ENCODE results near the gene UMODL1.

DNA sequence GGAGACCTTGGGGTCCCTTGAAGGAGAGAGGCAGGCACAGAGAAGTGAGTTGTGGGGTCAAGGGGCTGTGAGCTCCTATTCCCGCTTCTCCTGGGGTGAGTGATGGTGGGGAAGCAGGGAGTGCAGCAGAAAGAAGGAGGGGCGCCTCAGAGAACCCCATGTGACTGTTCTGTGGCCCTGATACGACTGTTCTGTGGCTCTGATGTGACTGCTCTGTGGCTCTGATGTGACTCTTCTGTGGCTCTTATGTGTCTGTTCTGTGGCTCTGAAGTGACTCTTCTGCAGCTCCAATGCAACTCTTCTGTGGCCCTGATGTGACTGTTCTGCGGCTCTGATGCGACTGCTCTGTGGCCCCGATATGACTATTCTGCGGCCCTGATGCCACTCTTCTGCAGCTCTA lies 29.9 kb upstream of the UMODL1 start:
- TF ChIP-seq, protein P1, sequence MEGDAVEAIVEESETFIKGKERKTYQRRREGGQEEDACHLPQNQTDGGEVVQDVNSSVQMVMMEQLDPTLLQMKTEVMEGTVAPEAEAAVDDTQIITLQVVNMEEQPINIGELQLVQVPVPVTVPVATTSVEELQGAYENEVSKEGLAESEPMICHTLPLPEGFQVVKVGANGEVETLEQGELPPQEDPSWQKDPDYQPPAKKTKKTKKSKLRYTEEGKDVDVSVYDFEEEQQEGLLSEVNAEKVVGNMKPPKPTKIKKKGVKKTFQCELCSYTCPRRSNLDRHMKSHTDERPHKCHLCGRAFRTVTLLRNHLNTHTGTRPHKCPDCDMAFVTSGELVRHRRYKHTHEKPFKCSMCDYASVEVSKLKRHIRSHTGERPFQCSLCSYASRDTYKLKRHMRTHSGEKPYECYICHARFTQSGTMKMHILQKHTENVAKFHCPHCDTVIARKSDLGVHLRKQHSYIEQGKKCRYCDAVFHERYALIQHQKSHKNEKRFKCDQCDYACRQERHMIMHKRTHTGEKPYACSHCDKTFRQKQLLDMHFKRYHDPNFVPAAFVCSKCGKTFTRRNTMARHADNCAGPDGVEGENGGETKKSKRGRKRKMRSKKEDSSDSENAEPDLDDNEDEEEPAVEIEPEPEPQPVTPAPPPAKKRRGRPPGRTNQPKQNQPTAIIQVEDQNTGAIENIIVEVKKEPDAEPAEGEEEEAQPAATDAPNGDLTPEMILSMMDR (conservative IDR thresholded peaks at IDR 0.05): no peak
- no peak for TF ChIP-seq EZH2 (IDR thresholded peaks at IDR 0.05; ENCODE audit: low read depth)
